ENCODE results near the gene CCT6A.

GRCh38 chr7:56110611-56111010 lies 59.0 kb downstream of the CCT6A start:
- no peak for TF ChIP-seq SREBF2 (IDR thresholded peaks at IDR 0.05)
- TF ChIP-seq EP300 (IDR thresholded peaks at IDR 0.05): no peak
- TF ChIP-seq CTCF (IDR thresholded peaks at IDR 0.05): no peak
- TF ChIP-seq POLR2AphosphoS2 (conservative IDR thresholded peaks at IDR 0.05; ENCODE audit: low read length): no peak
- no peak for TF ChIP-seq RFX5 (IDR thresholded peaks at IDR 0.05)
